ENCODE results near the gene LRRC8A. TPM values are rescaled to one million over a fixed set of nuclear protein-coding genes. Genes with fewer than 3 reads are reported as not detected.
A peak's percentile ranks its signal among the peaks of the same experiment; 100 is the strongest.

LRRC8A gene
- total and polyA plus RNA-seq, 2 of the 4 experiments (the other 2 are of a cell fraction) = 42.8 to 60.9 TPM

GRCh38 chr9:128899566-128900322 lies 17.8 kb downstream of the LRRC8A start:
- Histone ChIP-seq H3K4ac (ENCODE audit: low read depth, low read length) (0 out of 2 replicates have a peak overlapping the region, but pooled peaks have one; percentile 20), H3K14ac (replicated peaks; ENCODE audit: low read depth, low read length) (0 out of 2 replicates have a peak overlapping the region, but pooled peaks have one; percentile 62), H3K9me3 (ENCODE audit: control insufficient read depth, insufficient read depth, low read length) (no peaks in the 10 kb centered on the region), H3K56ac (ENCODE audit: extremely low read depth, insufficient read depth, low read length) (no peak overlapping the region), H4K8ac (ENCODE audit: low read depth in 2 of 2, low read length in 2 of 2) (peak overlapping the region in 1 of 2 experiments; percentile 24; a peak in 1 of 4 replicates), H3K4me3 (ENCODE audit: insufficient read depth, low read depth, low read length) (no peak overlapping the region), H3K9me1 (ENCODE audit: insufficient read depth, low read length) (peaks cover 18% of the 10 kb centered on the region), H4K20me1 (ENCODE audit: insufficient read depth, low read length) (peaks cover 16% of the 10 kb centered on the region), H2AK5ac (ENCODE audit: low read depth, low read length) (no peak overlapping the region; the same call in 1 of the 2 replicates), H3K4me1 (ENCODE audit: control insufficient read depth, insufficient read depth, low read length) (peaks cover 7% of the 10 kb centered on the region), H3K27me3 (ENCODE audit: control insufficient read depth, insufficient read depth, low read length) (no peaks in the 10 kb centered on the region), H2BK120ac (ENCODE audit: low read depth, low read length) (no peak overlapping the region), H4K5ac (ENCODE audit: low read depth, low read length) (no peak overlapping the region), H3K36me3 (ENCODE audit: control insufficient read depth, insufficient read depth, low read length) (peaks cover 26% of the 10 kb centered on the region), H2BK20ac (ENCODE audit: low read depth, low read length) (no peak overlapping the region), H2AFZ (replicated peaks; ENCODE audit: low read length, poor library complexity) (peak overlapping the region; percentile 17), H3K18ac (ENCODE audit: low read depth, low read length) (no peak overlapping the region), H2BK5ac (ENCODE audit: low read depth, low read length, poor library complexity, severe bottlenecking) (peak overlapping the region; percentile 43), H4K91ac (ENCODE audit: insufficient read depth, low read depth, low read length) (no peak overlapping the region), H3K9ac (ENCODE audit: low read depth, low read length) (no peak overlapping the region), H3K4me2 (ENCODE audit: low read depth, low read length) (no peak overlapping the region), H3K79me1 (ENCODE audit: low read depth in 1 of 2, low read length in 2 of 2) (peaks cover 24 to 78% of the 10 kb centered on the region in 2 experiments), H2AK9ac (replicated peaks; ENCODE audit: low read depth, low read length, poor library complexity) (peak overlapping the region; percentile 11), H3K23ac (ENCODE audit: low read depth, low read length) (no peak overlapping the region), H2BK15ac (ENCODE audit: low read depth, low read length) (no peak overlapping the region), H3K27ac (ENCODE audit: insufficient read depth, low read length) (no peak overlapping the region)
- ChIA-PET CTCF (no interaction called here), POLR2A (ENCODE audit: unreplicated experiment) (no interaction called here)
- intact Hi-C loops (cut with micrococcal nuclease) (no loop called here), in situ Hi-C loops (cut with MboI; ENCODE audit: low sequenced_read_pairs) (no loop called here), dilution Hi-C loops (cut with HindIII; ENCODE audit: low sequenced_read_pairs, unreplicated experiment) (no loop called here)
- 0 out of 2 replicates have a peak, but pooled peaks have one; percentile 19 for ATAC-seq (ENCODE audit: low read depth)
- WGBS, 2 experiments (ENCODE audit: extremely low coverage in 2 of 2, insufficient read length in 1 of 2) = 100% methylated on average over 2 of the region's 8 CpGs; no CpG with 5 or more reads in 1 of the 2 experiments
- no peak for DNase-seq
- no TSS peak for BruUV-seq (replicated peaks)
- TF ChIP-seq MAZ (IDR thresholded peaks at IDR 0.05; ENCODE audit: borderline replicate concordance, low read depth, low read length) = peak; percentile 37; the same call in 1 of the 2 replicates
- TF ChIP-seq BHLHE40 (IDR thresholded peaks at IDR 0.05; ENCODE audit: low read depth, low read length) = no peak
- TF ChIP-seq CEBPB (IDR thresholded peaks at IDR 0.05; ENCODE audit: low read depth, low read length) = peak; percentile 56; the same call in 1 of the 2 replicates
